HG02610 (cell line): ENCODE results near the gene USP17L28.
"Not testable (repeated sequence)": the region's sequence is repeated elsewhere in the genome, so short reads cannot be mapped to it uniquely, and the experiment has no call there.

ENCODE experiments used
- ATAC-seq: cut with Tn5 transposase; IDR thresholded peaks from one replicate; pipeline ENCODE4 v1.9.1; 2021; ENCODE audit warnings: mild to moderate bottlenecking, moderate library complexity; ENCODE audit not compliant: unreplicated experiment

USP17L28 gene

GRCh38 chr4:9348593-9348992 is at the start of gene USP17L28:
Gene USP17L28, plus strand, starts transcription at chr4:9348893. Its CDS starts 0 bp downstream, at chr4:9348893.
- ATAC-seq: not testable (repeated sequence)

- not testable (repeated sequence) for ATAC-seq
Measured at GRCh38 chr4:9324191-9324590, 24.5 kb upstream of the USP17L28 start.

GRCh38 chr4:9324865-9325264 is 23.8 kb upstream of the USP17L28 start, which contains the start of gene USP17L24:
Gene USP17L24, plus strand, starts transcription at chr4:9325165. Its CDS starts 0 bp downstream, at chr4:9325165.
- ATAC-seq: not testable (repeated sequence)

GRCh38 chr4:9329611-9330010 is 19.1 kb upstream of the USP17L28 start, which contains the start of gene USP17L25:
Gene USP17L25, plus strand, starts transcription at chr4:9329911. Its CDS starts 0 bp downstream, at chr4:9329911.
- ATAC-seq: not testable (repeated sequence)

- not testable (repeated sequence) for ATAC-seq
Measured at GRCh38 chr4:9334358-9334757, 14.3 kb upstream of the USP17L28 start, which contains the start of gene USP17L26. Gene USP17L26, plus strand, starts transcription at chr4:9334658. Its CDS starts 0 bp downstream, at chr4:9334658.

- ATAC-seq: not testable (repeated sequence)
Measured at GRCh38 chr4:9339103-9339502, 9.6 kb upstream of the USP17L28 start, which contains the start of gene USP17L5. Gene USP17L5, plus strand, starts transcription at chr4:9339403. Its CDS starts 0 bp downstream, at chr4:9339403.

- ATAC-seq: not testable (repeated sequence)
Measured at GRCh38 chr4:9343848-9344247, 4.8 kb upstream of the USP17L28 start, which contains the start of gene USP17L27. Gene USP17L27, plus strand, starts transcription at chr4:9344148. Its CDS starts 0 bp downstream, at chr4:9344148.

GRCh38 chr4:9350866-9351265 is 2.2 kb downstream of the USP17L28 start:
- not testable (repeated sequence) for ATAC-seq

GRCh38 chr4:9353338-9353737 is 4.6 kb downstream of the USP17L28 start, which contains the start of gene USP17L29:
Gene USP17L29, plus strand, starts transcription at chr4:9353638. Its CDS starts 0 bp downstream, at chr4:9353638.
- not testable (repeated sequence) for ATAC-seq

GRCh38 chr4:9362829-9363228 is 14.1 kb downstream of the USP17L28 start, which contains the start of gene USP17L30:
Gene USP17L30, plus strand, starts transcription at chr4:9363129. Its CDS starts 0 bp downstream, at chr4:9363129.
- ATAC-seq: not testable (repeated sequence)

- not testable (repeated sequence) for ATAC-seq
Measured at GRCh38 chr4:9379881-9380280, 31.2 kb downstream of the USP17L28 start.

- ATAC-seq: not testable (repeated sequence)
Measured at GRCh38 chr4:9381012-9381534, 32.4 kb downstream of the USP17L28 start.

- no peak for ATAC-seq
Measured at GRCh38 chr4:9384126-9384525, 35.4 kb downstream of the USP17L28 start.

GRCh38 chr4:9389001-9389400 is 40.3 kb downstream of the USP17L28 start:
- ATAC-seq: not testable (repeated sequence)
